ENCODE data around the gene NFATC2.

- TF ChIP-seq CTCF (IDR thresholded peaks at IDR 0.05) = no peak
- TF ChIP-seq POLR2A (IDR thresholded peaks at IDR 0.05) = no peak
- no peak for TF ChIP-seq POLR2AphosphoS5 (IDR thresholded peaks at IDR 0.05)
These were observed 35.6 kb upstream of the NFATC2 start for GRCh38 chr20:51578145-51578459.
